Measurements from ENCODE around the gene ZFYVE28.

- TF ChIP-seq, protein P1, sequence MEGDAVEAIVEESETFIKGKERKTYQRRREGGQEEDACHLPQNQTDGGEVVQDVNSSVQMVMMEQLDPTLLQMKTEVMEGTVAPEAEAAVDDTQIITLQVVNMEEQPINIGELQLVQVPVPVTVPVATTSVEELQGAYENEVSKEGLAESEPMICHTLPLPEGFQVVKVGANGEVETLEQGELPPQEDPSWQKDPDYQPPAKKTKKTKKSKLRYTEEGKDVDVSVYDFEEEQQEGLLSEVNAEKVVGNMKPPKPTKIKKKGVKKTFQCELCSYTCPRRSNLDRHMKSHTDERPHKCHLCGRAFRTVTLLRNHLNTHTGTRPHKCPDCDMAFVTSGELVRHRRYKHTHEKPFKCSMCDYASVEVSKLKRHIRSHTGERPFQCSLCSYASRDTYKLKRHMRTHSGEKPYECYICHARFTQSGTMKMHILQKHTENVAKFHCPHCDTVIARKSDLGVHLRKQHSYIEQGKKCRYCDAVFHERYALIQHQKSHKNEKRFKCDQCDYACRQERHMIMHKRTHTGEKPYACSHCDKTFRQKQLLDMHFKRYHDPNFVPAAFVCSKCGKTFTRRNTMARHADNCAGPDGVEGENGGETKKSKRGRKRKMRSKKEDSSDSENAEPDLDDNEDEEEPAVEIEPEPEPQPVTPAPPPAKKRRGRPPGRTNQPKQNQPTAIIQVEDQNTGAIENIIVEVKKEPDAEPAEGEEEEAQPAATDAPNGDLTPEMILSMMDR (IDR thresholded peaks at IDR 0.05) = no peak
- TF ChIP-seq POLR2A (IDR thresholded peaks at IDR 0.05) = no peak
Observed at GRCh38 chr4:2257361-2258081, 160.9 kb downstream of the ZFYVE28 start.
